HEK293 (cell line): Measurements from ENCODE around the gene RAB7B.

ENCODE experiments used
- CTCF ChIA-PET: fragments of 350-600 bp; formaldehyde crosslinking; extraction: SDS; loops from one replicate; lab custom pipeline; 2021; ENCODE audit warnings: antibody characterized with exemption; lab: Yijun Ruan, JAX
- POLR2A ChIA-PET: fragments of 300-600 bp; formaldehyde crosslinking; extraction: SDS; loops from one replicate; lab custom pipeline; 2020; ENCODE audit warnings: antibody characterized with exemption, inconsistent platforms; lab: Yijun Ruan, JAX
- H3K27ac ChIP-seq: fragments of 200-500 bp; sonication (Bioruptor generic); 2 replicates; pipeline ENCODE4 v1.5.1; 2014; ENCODE audit warnings: low read depth, low read length, control low read depth, inconsistent platforms; ENCODE audit errors: extremely low read depth
- H3K36me3 ChIP-seq, 2 experiments: fragments of 200-500 bp in 1 of 2; sonication (Bioruptor generic) in 1 of 2; 1 replicate in 1 of 2; 2 replicates in 1 of 2; pipeline ENCODE4 v1.5.1; 2014 to 2017; ENCODE audit warnings: inconsistent platforms in 2 of 2, low read length in 2 of 2; ENCODE audit not compliant: control insufficient read depth in 2 of 2, insufficient read depth in 1 of 2
- H3K4me1 ChIP-seq: fragments of 200-500 bp; sonication (Bioruptor generic); 2 replicates; pipeline ENCODE4 v1.5.1; 2014; ENCODE audit warnings: mild to moderate bottlenecking, low read length, inconsistent platforms; ENCODE audit not compliant: control insufficient read depth, insufficient read depth
- H3K4me3 ChIP-seq: 2 replicates; pipeline ENCODE4 v1.5.1; 2011; ENCODE audit warnings: low read depth, mild to moderate bottlenecking, control low read depth, low read length, moderate library complexity
- H3K9me3 ChIP-seq: fragments of 200-500 bp; sonication (Bioruptor generic); 2 replicates; pipeline ENCODE4 v1.5.1; 2014; ENCODE audit warnings: low read depth, low read length, inconsistent platforms; ENCODE audit not compliant: control insufficient read depth, insufficient read depth
- KLF9 ChIP-seq: fragments of 450-650 bp; formaldehyde crosslinking; IDR thresholded peaks from 2 replicates; pipeline ENCODE4 v1.5.1; 2016; ENCODE audit warnings: missing biosample characterization, missing genetic modification characterization, low read depth
- PRDM1 ChIP-seq: fragments of 450-650 bp; formaldehyde crosslinking; IDR thresholded peaks from 2 replicates; pipeline ENCODE4; 2016; ENCODE audit warnings: missing biosample characterization, missing genetic modification characterization
- PRDM10 ChIP-seq: fragments of 450-650 bp; formaldehyde crosslinking; IDR thresholded peaks from 2 replicates; pipeline ENCODE4 v1.5.1; 2016; ENCODE audit warnings: missing biosample characterization, missing genetic modification characterization
- SCRT1 ChIP-seq: fragments of 450-650 bp; formaldehyde crosslinking; IDR thresholded peaks from 2 replicates; pipeline ENCODE4 v1.5.1; 2016; ENCODE audit warnings: missing biosample characterization, missing genetic modification characterization, borderline replicate concordance
- SCRT2 ChIP-seq: fragments of 450-650 bp; formaldehyde crosslinking; IDR thresholded peaks from 2 replicates; pipeline ENCODE4 v1.5.1; 2016; ENCODE audit warnings: missing biosample characterization, missing genetic modification characterization
- ZBTB10 ChIP-seq: fragments of 450-650 bp; formaldehyde crosslinking; IDR thresholded peaks from 2 replicates; pipeline ENCODE4 v1.5.1; 2016; ENCODE audit warnings: missing biosample characterization, missing genetic modification characterization
- ZBTB21 ChIP-seq: fragments of 450-650 bp; formaldehyde crosslinking; IDR thresholded peaks from 2 replicates; pipeline ENCODE4 v1.5.1; 2017; ENCODE audit warnings: missing biosample characterization, missing genetic modification characterization
- ZBTB49 ChIP-seq: fragments of 450-650 bp; formaldehyde crosslinking; IDR thresholded peaks from 2 replicates; pipeline ENCODE4 v1.5.1; 2016; ENCODE audit warnings: missing biosample characterization, missing genetic modification characterization, low read depth
- ZBTB8A ChIP-seq: fragments of 450-650 bp; formaldehyde crosslinking; IDR thresholded peaks from 2 replicates; pipeline ENCODE4 v1.5.1; 2016; ENCODE audit warnings: missing biosample characterization, missing genetic modification characterization
- ZEB2 ChIP-seq: fragments of 450-650 bp; formaldehyde crosslinking; IDR thresholded peaks from 2 replicates; pipeline ENCODE4 v1.5.1; 2016; ENCODE audit warnings: missing biosample characterization, missing genetic modification characterization
- ZNF121 ChIP-seq: fragments of 450-650 bp; formaldehyde crosslinking; IDR thresholded peaks from 2 replicates; pipeline ENCODE4 v1.5.1; 2016; ENCODE audit warnings: missing biosample characterization, missing genetic modification characterization
- ZNF335 ChIP-seq: fragments of 450-650 bp; formaldehyde crosslinking; conservative IDR thresholded peaks from 2 replicates; pipeline ENCODE4 v1.5.1; 2016; ENCODE audit warnings: missing biosample characterization, missing genetic modification characterization
- ZNF354C ChIP-seq: fragments of 450-650 bp; formaldehyde crosslinking; IDR thresholded peaks from 2 replicates; pipeline ENCODE4 v1.5.1; 2016; ENCODE audit warnings: missing biosample characterization, missing genetic modification characterization, low read depth, borderline replicate concordance
- ZNF391 ChIP-seq: fragments of 450-650 bp; formaldehyde crosslinking; IDR thresholded peaks from 2 replicates; pipeline ENCODE4 v1.5.1; 2016; ENCODE audit warnings: low read depth, missing biosample characterization, missing genetic modification characterization, borderline replicate concordance
- ZNF530 ChIP-seq: fragments of 450-650 bp; formaldehyde crosslinking; IDR thresholded peaks from 2 replicates; pipeline ENCODE4 v1.5.1; 2016; ENCODE audit warnings: low read depth, missing biosample characterization, missing genetic modification characterization
- ZNF677 ChIP-seq: fragments of 450-650 bp; IDR thresholded peaks from 2 replicates; pipeline ENCODE4 v1.5.0; 2018; ENCODE audit warnings: missing biosample characterization, mild to moderate bottlenecking, missing genetic modification characterization, moderate library complexity
- ZNF777 ChIP-seq: fragments of 450-650 bp; formaldehyde crosslinking; IDR thresholded peaks from 2 replicates; pipeline ENCODE4 v1.5.1; 2017; ENCODE audit warnings: missing biosample characterization, missing genetic modification characterization, borderline replicate concordance
- ZNF785 ChIP-seq: fragments of 450-650 bp; formaldehyde crosslinking; IDR thresholded peaks from 2 replicates; pipeline ENCODE4 v1.5.1; 2016; ENCODE audit warnings: missing biosample characterization, missing genetic modification characterization
- ZNF837 ChIP-seq: fragments of 450-650 bp; formaldehyde crosslinking; IDR thresholded peaks from 2 replicates; pipeline ENCODE4 v1.5.1; 2016; ENCODE audit warnings: missing biosample characterization, missing genetic modification characterization

Gene RAB7B

GRCh38 chr1:205932776-205933175, 70.4 kb downstream of the RAB7B start:
- H3K4me3 ChIP-seq: no peak overlapping the region
- H3K36me3 ChIP-seq: no peaks in the 10 kb centered on the region
- no peaks in the 10 kb centered on the region for H3K9me3 ChIP-seq
- no peak for TF ChIP-seq ZBTB10 (tag by site-specific recombination)
- no peak for TF ChIP-seq PRDM10
- TF ChIP-seq ZBTB49 (tag by site-specific recombination): no peak
- TF ChIP-seq ZNF530: no peak
- TF ChIP-seq ZNF785: no peak
- TF ChIP-seq ZNF837: no peak
- TF ChIP-seq ZNF391: no peak
- no peak for TF ChIP-seq ZNF121 (tag by site-specific recombination)
- no peak for TF ChIP-seq PRDM1
- TF ChIP-seq ZNF677 (tag by site-specific recombination): no peak
- TF ChIP-seq ZNF335 (tag by site-specific recombination): no peak
- no peak for TF ChIP-seq ZNF777 (tag by site-specific recombination)
- TF ChIP-seq ZEB2 (tag by site-specific recombination): no peak
- no peak for TF ChIP-seq KLF9 (tag by site-specific recombination)
- no peak for TF ChIP-seq ZNF354C (tag by site-specific recombination)
- H3K4me1 ChIP-seq: no peaks in the 10 kb centered on the region
- CTCF ChIA-PET: interaction anchor here (0.6 to 3.2 kb wide), 2 partner anchors 44 to 366 kb away, joined by 4 to 15 read pairs; no protein-coding TSS in a partner anchor
- POLR2A ChIA-PET: no interaction called here
- H3K27ac ChIP-seq: no peak overlapping the region

- no peaks in the 10 kb centered on the region for H3K36me3 ChIP-seq
- ChIA-PET CTCF (interaction anchor here (1.5 kb wide), 1 partner anchor 47 kb away, joined by 5 read pairs; no protein-coding TSS in a partner anchor), POLR2A (no interaction called here)
- H3K4me1 ChIP-seq: no peaks in the 10 kb centered on the region
- no peak overlapping the region for H3K27ac ChIP-seq
- no peak overlapping the region for H3K4me3 ChIP-seq
- no peak for TF ChIP-seq SCRT2 (tag by site-specific recombination)
- no peak for TF ChIP-seq SCRT1 (tag by site-specific recombination)
- TF ChIP-seq ZBTB8A (tag by site-specific recombination): no peak
- TF ChIP-seq ZBTB21: no peak
- no peaks in the 10 kb centered on the region for H3K9me3 ChIP-seq
Measured at GRCh38 chr1:205930799-205931281, 72.4 kb downstream of the RAB7B start.
